Measurements from ENCODE around the gene SARM1. TPM values are rescaled to one million over a fixed set of nuclear protein-coding genes. Genes with fewer than 3 reads are reported as not detected.

Gene SARM1
- total and polyA plus RNA-seq, 5 donors from 2014 or later: 7.2 to 21.7 (median 8.2) TPM

GRCh38 chr17:28392491-28392890, 21.0 kb downstream of the SARM1 start:
- Histone ChIP-seq H3K27me3 (ENCODE audit: control insufficient read depth, insufficient read depth, low read length) (no peaks in the 10 kb centered on the region), H3K4me1 (ENCODE audit: control insufficient read depth, insufficient read depth, low read length, poor library complexity, severe bottlenecking) (no peaks in the 10 kb centered on the region), H3K36me3 (ENCODE audit: control insufficient read depth, insufficient read depth, low read length) (peaks cover 63% of the 10 kb centered on the region), H3K4me3 (ENCODE audit: low read depth, low read length) (no peak overlapping the region), H3K9me3 (ENCODE audit: control insufficient read depth in 2 of 2, low read length in 2 of 2) (no peaks in the 10 kb centered on the region), H3K27ac (ENCODE audit: insufficient read depth, low read length, poor library complexity, severe bottlenecking) (no peak overlapping the region)
- no peak for DNase-seq
- Mint-ChIP-seq H3K27ac (no peak overlapping the region), H3K4me1 (peaks cover 0 to 7% (median 2%) of the 10 kb centered on the region in 4 donors), H3K27me3 (no peaks in the 10 kb centered on the region), H3K4me3 (no peak overlapping the region), H3K9me3 (no peaks in the 10 kb centered on the region), H3K36me3 (peaks cover 32% of the 10 kb centered on the region)
- ATAC-seq (ENCODE audit: low read depth in 2 of 2): no peak

- Histone ChIP-seq H3K27me3 (ENCODE audit: control insufficient read depth, insufficient read depth, low read length) (no peaks in the 10 kb centered on the region), H3K36me3 (ENCODE audit: control insufficient read depth, insufficient read depth, low read length) (peaks cover 56% of the 10 kb centered on the region), H3K4me1 (ENCODE audit: control insufficient read depth, insufficient read depth, low read length, poor library complexity, severe bottlenecking) (no peaks in the 10 kb centered on the region), H3K27ac (ENCODE audit: insufficient read depth, low read length, poor library complexity, severe bottlenecking) (no peak overlapping the region), H3K9me3 (ENCODE audit: control insufficient read depth in 2 of 2, low read length in 2 of 2) (no peaks in the 10 kb centered on the region), H3K4me3 (ENCODE audit: low read depth, low read length) (no peak overlapping the region)
- Mint-ChIP-seq H3K9me3 (no peaks in the 10 kb centered on the region), H3K4me1 (peaks cover 0 to 7% (median 1%) of the 10 kb centered on the region in 4 donors), H3K27ac (no peak overlapping the region), H3K27me3 (no peaks in the 10 kb centered on the region), H3K4me3 (no peak overlapping the region), H3K36me3 (peaks cover 27% of the 10 kb centered on the region)
- no peak for DNase-seq
- no peak for ATAC-seq (ENCODE audit: low read depth in 2 of 2)
Measured at GRCh38 chr17:28394337-28395116, 23.0 kb downstream of the SARM1 start.

DNA sequence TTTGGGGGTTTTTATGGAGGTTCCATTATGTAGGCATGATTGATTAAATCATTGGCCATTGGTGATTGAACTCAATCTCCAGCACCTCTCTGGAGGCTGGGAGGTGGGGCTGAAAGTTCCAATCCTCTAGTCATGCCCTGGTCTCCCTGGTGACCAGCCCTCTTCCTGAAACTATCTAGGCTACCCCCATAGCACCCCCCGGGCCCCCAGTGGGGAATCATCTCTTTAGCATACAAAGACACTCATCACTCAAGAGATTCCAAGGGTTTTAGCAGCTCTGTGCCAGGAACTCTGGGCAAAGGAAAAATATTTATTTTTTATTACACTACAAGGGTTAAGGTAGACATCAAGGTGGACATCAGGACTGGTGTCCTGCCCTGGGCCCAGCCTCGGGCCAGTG, 23.9 kb downstream of the SARM1 start:
- Histone ChIP-seq H3K4me3 (ENCODE audit: low read depth, low read length) (no peak overlapping the region), H3K9me3 (ENCODE audit: control insufficient read depth in 2 of 2, low read length in 2 of 2) (no peaks in the 10 kb centered on the region), H3K27me3 (ENCODE audit: control insufficient read depth, insufficient read depth, low read length) (no peaks in the 10 kb centered on the region), H3K36me3 (ENCODE audit: control insufficient read depth, insufficient read depth, low read length) (peaks cover 48% of the 10 kb centered on the region), H3K4me1 (ENCODE audit: control insufficient read depth, insufficient read depth, low read length, poor library complexity, severe bottlenecking) (no peaks in the 10 kb centered on the region), H3K27ac (ENCODE audit: insufficient read depth, low read length, poor library complexity, severe bottlenecking) (no peak overlapping the region)
- Mint-ChIP-seq H3K4me1 (peaks cover 0 to 3% (median 1%) of the 10 kb centered on the region in 4 donors), H3K36me3 (peaks cover 20% of the 10 kb centered on the region), H3K4me3 (no peak overlapping the region), H3K27me3 (no peaks in the 10 kb centered on the region), H3K27ac (no peak overlapping the region), H3K9me3 (no peaks in the 10 kb centered on the region)
- DNase-seq: no peak
- no peak for ATAC-seq (ENCODE audit: low read depth in 2 of 2)

DNA sequence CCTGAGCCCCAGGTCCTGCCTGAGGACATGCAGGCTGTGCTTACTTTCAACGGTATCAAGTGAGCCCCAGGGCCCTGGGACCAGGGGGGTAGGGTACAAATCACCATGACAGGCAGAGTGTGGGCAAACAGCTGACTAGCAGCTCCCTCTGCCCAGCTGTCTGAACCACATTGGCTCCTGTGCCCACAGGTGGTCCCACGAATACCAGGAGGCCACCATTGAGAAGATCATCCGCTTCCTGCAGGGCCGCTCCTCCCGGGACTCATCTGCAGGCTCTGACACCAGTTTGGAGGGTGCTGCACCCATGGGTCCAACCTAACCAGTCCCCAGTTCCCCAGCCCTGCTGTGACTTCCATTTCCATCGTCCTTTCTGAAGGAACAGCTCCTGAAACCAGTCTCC, 24.5 kb downstream of the SARM1 start:
- no peak overlapping the region for H3K4me3 Mint-ChIP-seq
- no peaks in the 10 kb centered on the region for H3K9me3 Mint-ChIP-seq
- Histone ChIP-seq H3K4me3 (ENCODE audit: low read depth, low read length) (no peak overlapping the region), H3K27me3 (ENCODE audit: control insufficient read depth, insufficient read depth, low read length) (no peaks in the 10 kb centered on the region), H3K4me1 (ENCODE audit: control insufficient read depth, insufficient read depth, low read length, poor library complexity, severe bottlenecking) (no peaks in the 10 kb centered on the region), H3K9me3 (ENCODE audit: control insufficient read depth in 2 of 2, low read length in 2 of 2) (no peaks in the 10 kb centered on the region), H3K27ac (ENCODE audit: insufficient read depth, low read length, poor library complexity, severe bottlenecking) (no peak overlapping the region), H3K36me3 (ENCODE audit: control insufficient read depth, insufficient read depth, low read length) (peaks cover 42% of the 10 kb centered on the region)
- H3K36me3 Mint-ChIP-seq: peaks cover 15% of the 10 kb centered on the region
- H3K27me3 Mint-ChIP-seq: no peaks in the 10 kb centered on the region
- H3K27ac Mint-ChIP-seq: no peak overlapping the region
- no peak for DNase-seq
- peaks cover 0 to 2% (median 0%) of the 10 kb centered on the region in 4 donors for H3K4me1 Mint-ChIP-seq
- ATAC-seq (ENCODE audit: low read depth in 2 of 2): no peak

DNA sequence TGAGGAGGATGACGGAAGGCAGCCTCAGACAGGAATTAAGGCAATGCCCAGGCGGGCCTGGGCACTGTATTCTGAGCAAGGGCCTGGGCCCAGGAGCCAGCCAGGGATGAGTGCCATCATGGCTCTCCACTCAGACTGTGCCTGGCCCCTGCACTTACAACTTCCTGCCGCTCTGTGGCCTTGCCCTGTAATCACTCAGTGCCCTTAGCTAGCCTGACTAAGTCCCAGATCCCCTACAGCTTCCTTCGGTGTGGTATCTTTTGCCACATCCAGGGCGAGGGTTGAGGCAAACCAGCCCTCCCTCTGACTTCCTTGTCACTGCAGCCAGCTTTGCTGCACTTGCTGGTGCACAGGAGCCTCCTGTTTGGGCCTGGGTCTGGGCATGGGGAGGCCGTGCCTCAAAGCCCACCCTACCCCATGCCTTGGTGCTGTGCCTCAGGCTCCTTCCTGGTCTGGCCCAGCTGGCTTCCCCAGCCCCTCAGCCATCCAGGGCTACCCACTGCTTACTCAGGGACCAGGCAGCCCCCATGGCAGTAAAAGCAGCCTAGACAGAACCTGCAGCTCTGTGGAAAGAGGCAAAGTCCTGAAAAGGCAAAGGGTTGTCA, 25.2 kb downstream of the SARM1 start:
- Mint-ChIP-seq H3K4me1 (peaks cover 0 to 2% (median 0%) of the 10 kb centered on the region in 4 donors), H3K9me3 (no peaks in the 10 kb centered on the region), H3K36me3 (peaks cover 9% of the 10 kb centered on the region), H3K27ac (no peak overlapping the region), H3K4me3 (no peak overlapping the region), H3K27me3 (no peaks in the 10 kb centered on the region)
- H3K27me3 ChIP-seq (ENCODE audit: control insufficient read depth, insufficient read depth, low read length): no peaks in the 10 kb centered on the region
- H3K4me3 ChIP-seq (ENCODE audit: low read depth, low read length): no peak overlapping the region
- H3K36me3 ChIP-seq (ENCODE audit: control insufficient read depth, insufficient read depth, low read length): peaks cover 36% of the 10 kb centered on the region
- no peaks in the 10 kb centered on the region for H3K9me3 ChIP-seq (ENCODE audit: control insufficient read depth in 2 of 2, low read length in 2 of 2)
- DNase-seq (no peak), ATAC-seq (ENCODE audit: low read depth in 2 of 2) (no peak)
- H3K4me1 ChIP-seq (ENCODE audit: control insufficient read depth, insufficient read depth, low read length, poor library complexity, severe bottlenecking): no peaks in the 10 kb centered on the region
- H3K27ac ChIP-seq (ENCODE audit: insufficient read depth, low read length, poor library complexity, severe bottlenecking): no peak overlapping the region

DNA sequence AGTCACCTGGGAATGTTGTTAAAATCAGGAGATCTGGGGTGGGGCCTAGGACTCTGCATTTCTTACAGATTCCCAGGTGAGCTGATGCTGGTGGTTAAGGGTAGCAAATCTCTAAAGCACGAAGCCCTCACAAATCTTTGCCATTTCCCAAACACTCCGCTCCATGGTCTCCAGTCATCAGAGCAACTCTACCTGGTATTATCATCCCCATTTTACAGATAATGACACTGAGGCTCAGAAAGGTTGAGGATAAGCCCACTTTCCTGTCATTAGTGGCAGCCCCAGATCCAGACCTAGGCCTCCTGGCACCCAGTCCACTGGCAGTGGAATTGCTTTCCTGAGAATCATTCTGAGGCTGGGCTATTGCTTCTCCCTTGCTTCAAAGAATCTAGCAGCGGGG, 25.8 kb downstream of the SARM1 start:
- Histone ChIP-seq H3K27ac (ENCODE audit: insufficient read depth, low read length, poor library complexity, severe bottlenecking) (no peak overlapping the region), H3K4me3 (ENCODE audit: low read depth, low read length) (no peak overlapping the region), H3K4me1 (ENCODE audit: control insufficient read depth, insufficient read depth, low read length, poor library complexity, severe bottlenecking) (no peaks in the 10 kb centered on the region), H3K9me3 (ENCODE audit: control insufficient read depth in 2 of 2, low read length in 2 of 2) (no peaks in the 10 kb centered on the region), H3K27me3 (ENCODE audit: control insufficient read depth, insufficient read depth, low read length) (no peaks in the 10 kb centered on the region), H3K36me3 (ENCODE audit: control insufficient read depth, insufficient read depth, low read length) (peaks cover 34% of the 10 kb centered on the region)
- no peaks in the 10 kb centered on the region for H3K9me3 Mint-ChIP-seq
- peaks cover 0 to 2% (median 0%) of the 10 kb centered on the region in 4 donors for H3K4me1 Mint-ChIP-seq
- peak overlapping the region in 1 of 4 donors; percentile 38 for H3K4me3 Mint-ChIP-seq
- no peak overlapping the region for H3K27ac Mint-ChIP-seq
- H3K36me3 Mint-ChIP-seq: peaks cover 9% of the 10 kb centered on the region
- ATAC-seq (ENCODE audit: low read depth in 2 of 2) (no peak), DNase-seq (no peak)
- no peaks in the 10 kb centered on the region for H3K27me3 Mint-ChIP-seq

- peaks cover 0 to 2% (median 0%) of the 10 kb centered on the region in 4 donors for H3K4me1 Mint-ChIP-seq
- no peak overlapping the region for H3K27ac ChIP-seq (ENCODE audit: insufficient read depth, low read length, poor library complexity, severe bottlenecking)
- no peaks in the 10 kb centered on the region for H3K27me3 ChIP-seq (ENCODE audit: control insufficient read depth, insufficient read depth, low read length)
- no peak overlapping the region for H3K4me3 ChIP-seq (ENCODE audit: low read depth, low read length)
- no peaks in the 10 kb centered on the region for H3K4me1 ChIP-seq (ENCODE audit: control insufficient read depth, insufficient read depth, low read length, poor library complexity, severe bottlenecking)
- peak overlapping the region in 1 of 4 donors; percentile 38 for H3K4me3 Mint-ChIP-seq
- peaks cover 34% of the 10 kb centered on the region for H3K36me3 ChIP-seq (ENCODE audit: control insufficient read depth, insufficient read depth, low read length)
- DNase-seq: no peak
- H3K27ac Mint-ChIP-seq: peak overlapping the region in 1 of 3 donors; percentile 26
- H3K36me3 Mint-ChIP-seq: peaks cover 9% of the 10 kb centered on the region
- H3K9me3 ChIP-seq (ENCODE audit: control insufficient read depth in 2 of 2, low read length in 2 of 2): no peaks in the 10 kb centered on the region
- no peaks in the 10 kb centered on the region for H3K9me3 Mint-ChIP-seq
- H3K27me3 Mint-ChIP-seq: no peaks in the 10 kb centered on the region
- no peak for ATAC-seq (ENCODE audit: low read depth in 2 of 2)
Measured at GRCh38 chr17:28397687-28398279, 26.3 kb downstream of the SARM1 start.

Data from CD4-positive, CD25-positive, alpha-beta regulatory T cell (primary cell).